Tibial artery (tissue), 4 donors: ENCODE results near the gene ARHGAP18.

ENCODE experiments used
- DNase-seq, 2 donors: peaks; one replicate each; pipeline ENCODE4 v3.0.0-alpha.2; 2019
- H3K27ac ChIP-seq, 2 donors: fragments of 200-600 bp; sonication (generic) in 1 of 2; 1 replicate in 1 of 2; 2 replicates in 1 of 2; pipeline ENCODE4 v1.5.1; 2018 to 2019; ENCODE audit warnings: mild to moderate bottlenecking in 1 of 2
- H3K27me3 ChIP-seq, 2 donors: fragments of 200-600 bp; sonication (generic) in 1 of 2; one replicate each; pipeline versions ENCODE4 v1.5.1 to v1.6.0; 2016 to 2019
- H3K36me3 ChIP-seq, 3 donors: fragments of 200-600 bp; sonication (generic) in 2 of 3; one replicate each; pipeline ENCODE4 v1.5.1; 2016 to 2019; ENCODE audit warnings: mild to moderate bottlenecking in 2 of 3
- H3K4me1 ChIP-seq, 4 donors: fragments of 200-600 bp; sonication (generic) in 2 of 4; 1 replicate in 3 of 4; 2 replicates in 1 of 4; pipeline ENCODE4 v1.5.1; 2016 to 2019
- H3K4me3 ChIP-seq, 2 donors: fragments of 200-600 bp; sonication (generic) in 1 of 2; 1 replicate in 1 of 2; 2 replicates in 1 of 2; pipeline ENCODE4 v1.5.1; 2018 to 2019; ENCODE audit warnings: mild to moderate bottlenecking in 2 of 2
- H3K9me3 ChIP-seq, 3 donors: fragments of 200-600 bp; sonication (generic) in 1 of 3; one replicate each; pipeline ENCODE4 v1.5.1; 2016 to 2019
- CTCF ChIP-seq, 2 experiments: fragments of 200-600 bp in 1 of 2; fragments of 450-650 bp in 1 of 2; IDR thresholded peaks; one replicate each; pipeline ENCODE4 v1.5.1; 2017 to 2019; ENCODE audit warnings: antibody characterized with exemption in 2 of 2, mild to moderate bottlenecking in 1 of 2, moderate library complexity in 1 of 2
- intact Hi-C: fragments of 100-400 bp; cut with DNase I; formaldehyde crosslinking; loops from one replicate; pipeline ENCODE4 v1.15.0; 2023; ENCODE audit warnings: low total_unique reads

Gene ARHGAP18

GRCh38 chr6:129679758-129680157, 30.2 kb downstream of the ARHGAP18 start:
- intact Hi-C loops, result no loop called here
- peak overlapping the region; percentile 51 to 52 for H3K27ac ChIP-seq
- DNase-seq, result no peak
- no peaks in the 10 kb centered on the region for H3K9me3 ChIP-seq
- no peak overlapping the region for H3K4me3 ChIP-seq
- H3K27me3 ChIP-seq, result no peaks in the 10 kb centered on the region
- peaks cover 0 to 54% (median 7%) of the 10 kb centered on the region in 4 donors for H3K4me1 ChIP-seq
- TF ChIP-seq CTCF (IDR thresholded peaks at IDR 0.05), result no peak
- no peaks in the 10 kb centered on the region for H3K36me3 ChIP-seq

DNA sequence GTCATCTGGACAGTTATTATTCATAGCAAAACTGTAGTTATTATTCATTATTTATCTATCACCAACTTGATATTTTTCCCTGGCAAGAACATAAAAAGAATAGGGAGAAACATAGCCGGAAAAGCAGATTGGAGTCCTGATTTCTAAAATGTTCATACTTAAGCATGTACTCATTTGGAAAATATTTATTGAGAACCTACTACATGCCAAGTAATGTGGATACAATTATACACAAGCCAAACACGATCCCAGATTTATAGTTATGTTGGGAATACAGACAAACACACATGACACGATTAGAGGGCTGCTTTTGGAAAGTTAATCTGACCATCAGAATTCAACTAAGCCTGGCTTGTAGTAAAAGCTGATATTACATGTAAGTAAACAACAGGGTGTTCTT, 30.7 kb downstream of the ARHGAP18 start:
- no peak overlapping the region for H3K4me3 ChIP-seq
- no peaks in the 10 kb centered on the region for H3K9me3 ChIP-seq
- peak overlapping the region; percentile 51 to 52 for H3K27ac ChIP-seq
- intact Hi-C loops, result no loop called here
- peaks cover 0 to 49% (median 4%) of the 10 kb centered on the region in 4 donors for H3K4me1 ChIP-seq
- DNase-seq, result no peak
- TF ChIP-seq CTCF (IDR thresholded peaks at IDR 0.05), result no peak
- H3K36me3 ChIP-seq, result no peaks in the 10 kb centered on the region
- H3K27me3 ChIP-seq, result no peaks in the 10 kb centered on the region

DNA sequence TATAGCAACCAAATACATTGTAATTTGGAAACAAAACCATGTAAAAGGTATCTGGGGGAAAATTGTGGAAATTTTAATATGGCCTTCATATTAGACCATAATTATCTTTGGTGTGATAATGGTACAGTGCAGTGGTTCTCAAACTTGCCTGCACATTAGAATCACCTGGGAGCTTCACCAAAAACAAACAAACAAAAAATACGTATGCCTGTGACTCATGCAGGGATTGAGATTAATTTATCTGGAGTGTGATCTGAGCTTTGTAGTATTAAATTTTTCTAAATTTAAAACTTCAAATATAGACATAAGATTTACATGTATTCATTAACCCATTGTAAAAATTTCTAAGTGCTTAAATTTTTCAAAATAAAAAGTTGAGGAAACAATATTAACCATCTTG, 31.5 kb downstream of the ARHGAP18 start:
- no peaks in the 10 kb centered on the region for H3K36me3 ChIP-seq
- peaks cover 0 to 47% (median under 1%) of the 10 kb centered on the region in 4 donors for H3K4me1 ChIP-seq
- no peaks in the 10 kb centered on the region for H3K27me3 ChIP-seq
- no peak overlapping the region for H3K4me3 ChIP-seq
- intact Hi-C loops, result no loop called here
- peak overlapping the region in 1 of 2 donors; percentile 52 for H3K27ac ChIP-seq
- no peak for TF ChIP-seq CTCF (IDR thresholded peaks at IDR 0.05)
- no peaks in the 10 kb centered on the region for H3K9me3 ChIP-seq
- DNase-seq, result no peak

GRCh38 chr6:129677620-129678325, 32.2 kb downstream of the ARHGAP18 start:
- intact Hi-C loops, result no loop called here
- no peaks in the 10 kb centered on the region for H3K9me3 ChIP-seq
- peak overlapping the region in 1 of 2 donors; percentile 52 for H3K27ac ChIP-seq
- no peaks in the 10 kb centered on the region for H3K27me3 ChIP-seq
- DNase-seq, result no peak
- H3K4me3 ChIP-seq, result no peak overlapping the region
- TF ChIP-seq CTCF (IDR thresholded peaks at IDR 0.05), result no peak
- H3K36me3 ChIP-seq, result no peaks in the 10 kb centered on the region
- H3K4me1 ChIP-seq, result peaks cover 0 to 48% (median 4%) of the 10 kb centered on the region in 4 donors

- intact Hi-C loops, result no loop called here
- H3K27me3 ChIP-seq, result no peaks in the 10 kb centered on the region
- no peaks in the 10 kb centered on the region for H3K9me3 ChIP-seq
- peaks cover 0 to 48% (median 8%) of the 10 kb centered on the region in 4 donors for H3K4me1 ChIP-seq
- TF ChIP-seq CTCF (IDR thresholded peaks at IDR 0.05), result no peak
- DNase-seq, result no peak
- H3K27ac ChIP-seq, result no peak overlapping the region
- no peaks in the 10 kb centered on the region for H3K36me3 ChIP-seq
- H3K4me3 ChIP-seq, result no peak overlapping the region
Observed at GRCh38 chr6:129675669-129676472, 34.1 kb downstream of the ARHGAP18 start.
